Activated CD4-positive, alpha-beta T cell treated with anti-CD3 and anti-CD28 coated beads for 24 hours (primary cell): ENCODE results near the gene CD80.
"Not testable (repeated sequence)": the region's sequence is repeated elsewhere in the genome, so short reads cannot be mapped to it uniquely, and the experiment has no call there.

ENCODE experiments used
- DNase-seq, 2 donors: peaks; one replicate each; pipeline ENCODE4 v3.0.0-alpha.2; 2020; ENCODE audit warnings: low read depth in 2 of 2

Gene CD80

GRCh38 chr3:119582178-119582577 is 22.8 kb upstream of the CD80 start:
- DNase-seq, result no peak

GRCh38 chr3:119580067-119580760 is 20.8 kb upstream of the CD80 start:
- no peak for DNase-seq

GRCh38 chr3:119579366-119580066 is 20.1 kb upstream of the CD80 start, which contains the start of gene ADPRH:
ADPRH (plus strand) TSS chr3:119579492; CDS start chr3:119582170, 2,678 bp downstream.
- peak in 1 of 2 donors; percentile 44 for DNase-seq

GRCh38 chr3:119575507-119575906 is 16.1 kb upstream of the CD80 start:
- DNase-seq, result no peak

GRCh38 chr3:119571688-119572087 is 12.3 kb upstream of the CD80 start:
- no peak for DNase-seq

- DNase-seq, result no peak
Observed at GRCh38 chr3:119571230-119571629, 11.8 kb upstream of the CD80 start.

- no peak for DNase-seq
Observed at GRCh38 chr3:119570229-119570628, 10.8 kb upstream of the CD80 start.

- DNase-seq, result no peak
Observed at GRCh38 chr3:119569156-119569555, 9.7 kb upstream of the CD80 start.

- DNase-seq, result not testable (repeated sequence)
Observed at GRCh38 chr3:119563334-119563733, 3.9 kb upstream of the CD80 start.

- DNase-seq, result no peak
Observed at GRCh38 chr3:119562307-119562961, 3.0 kb upstream of the CD80 start.

- no peak for DNase-seq
Observed at GRCh38 chr3:119560160-119560559, 746 bp upstream of the CD80 start.

GRCh38 chr3:119558626-119559317 is 642 bp downstream of the CD80 start:
- no peak for DNase-seq

- DNase-seq, result no peak
Observed at GRCh38 chr3:119557877-119558269, 1.5 kb downstream of the CD80 start.

- DNase-seq, result no peak
Observed at GRCh38 chr3:119557192-119557876, 2.1 kb downstream of the CD80 start.

GRCh38 chr3:119555929-119556328 is 3.5 kb downstream of the CD80 start:
- DNase-seq, result no peak

- no peak for DNase-seq
Observed at GRCh38 chr3:119555309-119555735, 4.1 kb downstream of the CD80 start.

GRCh38 chr3:119553823-119554415 is 5.5 kb downstream of the CD80 start:
- no peak for DNase-seq

GRCh38 chr3:119552928-119553327 is 6.5 kb downstream of the CD80 start:
- DNase-seq, result not testable (repeated sequence)

GRCh38 chr3:119551598-119551997 is 7.8 kb downstream of the CD80 start:
- DNase-seq, result no peak

- DNase-seq, result no peak
Observed at GRCh38 chr3:119550192-119550910, 9.1 kb downstream of the CD80 start.
